Measurements from ENCODE around the gene UPK3B. TPM values are rescaled to one million over a fixed set of nuclear protein-coding genes. Genes with fewer than 3 reads are reported as not detected.
"Not testable (repeated sequence)": the region's sequence is repeated elsewhere in the genome, so short reads cannot be mapped to it uniquely, and the experiment has no call there.

UPK3B gene
- total RNA-seq, 1 donor from 2014 or later, result not detected

DNA sequence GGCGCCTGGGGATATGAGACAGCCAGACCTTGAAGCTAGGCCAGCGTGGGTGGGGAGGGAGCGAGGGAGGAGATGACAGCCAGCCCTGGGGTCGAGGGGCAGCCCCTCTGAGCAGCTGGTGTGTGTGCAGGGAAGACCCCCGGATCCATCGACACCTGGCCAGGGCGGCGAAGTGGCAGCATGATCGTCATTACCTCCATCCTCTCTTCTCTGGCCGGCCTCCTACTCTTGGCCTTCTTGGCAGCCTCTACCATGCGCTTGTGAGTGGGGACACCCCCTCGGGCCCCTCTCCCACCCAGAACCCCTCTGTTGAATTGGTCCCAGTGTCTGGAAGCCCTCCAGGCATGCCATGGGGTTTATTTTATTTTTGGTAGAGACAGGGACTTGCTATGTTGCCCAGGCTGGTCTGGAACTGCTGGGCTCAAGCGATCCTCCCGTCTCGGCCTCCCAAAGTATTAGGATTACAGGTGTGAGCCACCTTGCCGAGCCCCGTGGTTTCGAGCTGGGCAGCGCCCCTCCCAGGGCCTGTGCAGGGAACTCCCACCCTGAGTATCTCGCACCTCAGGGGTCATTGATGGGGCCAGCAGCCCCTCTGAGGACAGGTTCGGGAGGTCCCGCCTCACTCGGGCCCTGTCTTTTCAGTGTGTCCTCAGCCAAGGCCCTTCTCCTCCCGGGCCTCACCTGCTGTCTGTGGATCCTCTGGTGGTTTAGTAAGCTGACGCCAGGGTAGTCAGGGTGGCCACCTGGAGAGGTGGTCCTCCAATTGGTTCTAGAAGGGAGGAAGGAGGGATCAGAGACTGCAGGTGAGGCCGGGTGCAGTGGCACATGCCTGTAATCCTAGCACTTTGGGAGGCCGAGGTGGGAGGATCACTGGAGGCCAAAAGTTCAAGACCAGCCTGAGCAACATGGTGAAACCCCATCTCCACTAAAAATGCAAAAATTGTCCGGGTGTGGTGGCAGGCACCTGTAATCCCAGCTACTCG, 3.8 kb downstream of the UPK3B start:
- no peak for DNase-seq

DNA sequence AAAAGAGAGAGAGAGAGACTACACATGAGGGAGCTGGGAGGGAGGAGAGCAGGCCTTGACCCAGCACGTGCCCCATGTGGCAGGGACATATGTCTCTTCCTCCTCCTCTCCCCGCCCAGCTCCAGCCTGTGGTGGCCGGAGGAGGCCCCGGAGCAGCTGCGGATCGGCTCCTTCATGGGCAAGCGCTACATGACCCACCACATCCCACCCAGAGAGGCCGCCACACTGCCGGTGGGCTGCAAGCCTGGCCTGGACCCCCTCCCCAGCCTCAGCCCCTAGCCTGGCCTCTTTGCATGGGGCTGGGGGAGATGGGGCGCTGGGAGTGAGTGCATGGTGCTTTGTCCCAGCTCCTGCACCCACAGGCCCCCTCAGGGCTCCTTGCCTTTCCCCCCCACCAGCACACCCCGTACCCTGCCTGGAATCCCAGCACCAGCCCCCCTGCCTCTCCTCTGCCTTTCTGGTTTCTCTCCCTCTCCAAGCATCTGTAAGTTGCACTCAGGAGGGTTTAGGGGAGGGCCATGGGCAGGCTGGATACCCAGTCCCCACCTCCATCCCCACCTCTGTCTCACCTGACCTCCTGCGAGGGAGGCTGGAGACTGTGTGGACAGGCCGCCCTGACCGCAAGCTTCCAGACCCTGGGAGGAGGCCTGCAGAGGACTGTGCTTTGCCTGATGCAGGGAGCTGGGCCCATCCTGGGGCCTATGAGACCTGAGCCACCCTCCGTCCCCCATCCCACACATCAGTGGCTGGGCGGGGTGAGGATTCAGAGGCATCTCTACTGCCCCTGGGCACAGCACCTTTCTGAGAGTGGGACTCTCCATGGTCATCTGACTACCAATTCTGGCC, 4.8 kb downstream of the UPK3B start:
- DNase-seq, result no peak

DNA sequence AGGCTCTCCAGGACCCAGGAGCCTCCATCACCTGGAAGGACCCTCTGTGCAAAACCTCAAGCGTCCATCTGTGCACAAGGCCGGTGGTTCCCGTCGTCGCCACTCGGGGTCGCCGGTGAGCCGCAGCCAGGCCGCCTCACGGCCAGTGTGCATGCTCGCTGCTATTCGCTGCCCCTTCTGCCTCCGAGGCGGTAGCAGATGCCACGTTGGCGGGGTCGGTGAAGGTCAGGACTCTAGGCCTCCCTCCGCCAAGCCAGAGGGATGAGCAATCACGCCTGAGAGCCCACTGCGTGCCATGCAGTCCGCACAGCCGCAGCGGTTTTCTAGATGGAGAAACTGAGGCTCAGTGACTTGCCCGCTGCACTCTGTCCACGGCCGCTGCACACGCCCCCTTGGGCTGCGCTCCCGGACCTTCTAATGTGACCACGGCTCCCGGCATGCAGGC, 5.7 kb downstream of the UPK3B start:
- no peak for DNase-seq

DNA sequence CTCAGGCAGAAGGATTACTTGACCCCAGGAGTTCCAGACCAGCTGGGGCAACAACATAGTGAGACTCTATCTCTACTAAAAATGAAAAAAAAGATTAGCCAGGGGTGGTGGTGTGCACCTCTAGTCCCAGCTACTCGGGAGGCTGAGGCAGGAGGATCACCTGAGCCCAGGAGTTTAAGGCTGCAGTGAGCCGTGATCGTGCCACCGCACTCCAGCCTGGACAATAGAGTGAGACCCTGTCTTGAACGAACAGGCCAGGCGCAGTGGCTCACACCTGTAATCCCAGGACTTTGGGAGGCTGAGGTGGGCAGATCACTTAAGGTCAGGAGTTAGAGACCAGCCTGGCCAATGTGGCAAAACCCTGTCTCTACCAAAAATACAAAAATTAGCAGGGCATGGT, 6.6 kb downstream of the UPK3B start:
- DNase-seq, result not testable (repeated sequence)

DNA sequence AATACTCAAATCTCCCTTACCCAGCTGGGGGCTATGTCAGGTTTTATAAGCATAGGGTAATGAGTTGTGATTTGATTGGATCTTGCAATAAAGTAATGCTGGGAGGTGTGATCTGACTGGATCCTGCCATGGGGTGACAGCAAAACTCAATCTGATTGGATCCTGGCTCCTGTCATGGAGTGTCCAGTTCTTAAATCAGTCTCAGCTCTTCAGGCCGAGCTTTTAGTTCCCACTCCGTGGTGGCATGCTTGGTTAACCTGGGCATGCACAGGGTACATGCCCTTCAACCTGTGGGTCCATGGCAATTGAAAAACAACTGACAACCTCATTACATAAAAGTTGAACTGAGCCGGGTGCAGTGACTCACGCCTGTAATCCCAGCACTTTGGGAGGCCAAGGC, 15.8 kb downstream of the UPK3B start:
- not testable (repeated sequence) for DNase-seq

DNA sequence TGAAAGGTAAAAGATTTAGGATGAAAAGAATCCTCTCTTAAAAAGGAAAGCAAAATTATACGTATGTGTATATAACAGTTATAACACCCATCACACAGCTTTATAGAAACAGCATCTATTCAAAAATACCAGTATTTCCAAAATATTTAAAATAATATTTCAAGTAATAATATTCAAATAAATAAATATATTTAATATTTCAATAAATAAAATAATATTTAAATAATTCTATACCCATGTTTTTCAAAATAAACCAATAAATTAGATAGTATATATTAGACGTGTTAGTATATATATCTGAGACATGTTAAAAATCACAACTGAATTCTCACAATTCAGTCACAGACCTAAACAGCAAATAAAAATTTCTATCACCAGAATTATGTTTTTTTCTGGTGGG, 21.3 kb downstream of the UPK3B start:
- not testable (repeated sequence) for DNase-seq

DNA sequence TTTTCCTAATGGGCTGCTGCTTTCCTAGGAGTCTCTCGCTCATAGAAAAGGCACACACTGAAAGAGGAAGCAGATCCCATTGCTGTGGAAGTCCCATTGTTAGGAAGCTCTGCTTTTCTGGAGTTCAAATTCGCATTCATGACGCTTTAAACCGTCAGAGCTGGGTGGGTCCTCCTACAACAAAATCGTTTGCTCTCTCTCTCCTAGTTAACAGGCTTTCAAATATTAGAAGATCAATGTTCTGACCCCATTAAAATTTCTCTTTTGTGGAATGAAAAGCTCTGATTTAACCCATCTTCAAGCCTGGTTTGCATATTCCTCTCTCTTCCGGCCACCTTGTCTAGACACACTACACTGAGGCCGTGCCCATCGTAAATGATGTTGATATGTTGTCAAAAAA, 32.8 kb downstream of the UPK3B start, which contains the start of gene SPDYE16:
Gene SPDYE16 (minus strand): TSS at position 101 of the 400 bp plus-strand sequence. CDS start 1,838 bp downstream, outside the sequence.
- DNase-seq, result not testable (repeated sequence)

DNA sequence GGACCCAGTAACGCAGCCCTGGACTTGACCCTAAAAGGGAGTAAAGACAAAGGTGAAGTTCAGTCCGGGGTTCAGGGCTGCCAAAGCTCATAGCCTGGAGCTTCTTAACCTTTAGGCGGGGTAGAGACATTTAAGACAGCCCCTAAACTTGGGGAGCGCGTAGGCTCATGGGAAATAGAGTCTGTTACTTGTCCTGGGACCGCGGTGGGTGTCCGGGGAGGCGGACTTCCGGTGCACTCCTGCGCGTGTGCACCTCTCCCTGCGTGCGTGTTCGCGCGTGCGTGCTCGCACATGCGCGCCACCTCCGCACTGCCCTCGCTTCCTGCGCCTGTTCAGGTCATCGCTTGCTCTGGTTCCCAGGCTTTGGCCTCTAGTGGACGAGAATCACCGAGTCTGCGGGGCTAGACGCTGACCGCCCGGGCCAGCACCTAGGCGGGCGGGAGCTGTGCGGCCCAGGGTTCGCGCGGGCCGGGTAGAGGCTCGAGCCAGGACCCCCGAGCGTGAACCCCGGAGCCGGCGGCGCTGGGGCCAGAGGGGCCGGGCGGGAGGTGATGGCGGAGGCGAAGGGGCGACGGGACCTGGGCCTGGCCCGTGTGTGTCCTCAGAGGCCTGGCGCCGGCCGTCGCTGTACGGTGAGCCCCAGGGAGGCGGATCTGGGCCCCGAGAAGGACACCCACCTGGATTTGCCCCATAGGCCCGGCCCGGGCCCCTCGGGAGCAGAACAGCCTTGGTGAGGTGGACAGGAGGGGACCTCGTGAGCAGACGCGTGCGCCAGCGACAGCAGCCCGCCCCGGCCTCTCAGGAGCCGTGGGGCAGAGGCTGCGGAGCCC, 38.9 kb downstream of the UPK3B start:
- peak; percentile 79 for DNase-seq

DNA sequence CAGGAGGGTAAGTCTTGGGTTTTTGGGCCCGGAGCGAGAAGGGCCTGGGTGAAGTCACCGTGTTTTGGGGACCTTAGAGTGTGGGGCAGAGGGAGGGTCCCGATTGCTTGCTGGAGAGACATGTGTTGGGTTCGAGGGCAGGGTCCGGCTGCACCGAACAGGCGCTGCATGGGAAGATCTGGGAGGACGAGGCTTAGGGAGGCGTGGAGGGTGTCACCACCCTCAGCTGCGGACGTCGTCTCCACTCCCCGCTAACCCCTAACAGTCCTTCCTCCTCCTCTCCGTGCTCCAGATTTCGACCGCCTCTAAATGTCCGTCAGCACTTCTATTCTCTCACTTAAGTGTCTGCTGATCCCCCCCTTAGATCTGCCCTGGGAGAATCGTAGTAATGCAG, 39.5 kb downstream of the UPK3B start:
- peak; percentile 3 for DNase-seq

DNA sequence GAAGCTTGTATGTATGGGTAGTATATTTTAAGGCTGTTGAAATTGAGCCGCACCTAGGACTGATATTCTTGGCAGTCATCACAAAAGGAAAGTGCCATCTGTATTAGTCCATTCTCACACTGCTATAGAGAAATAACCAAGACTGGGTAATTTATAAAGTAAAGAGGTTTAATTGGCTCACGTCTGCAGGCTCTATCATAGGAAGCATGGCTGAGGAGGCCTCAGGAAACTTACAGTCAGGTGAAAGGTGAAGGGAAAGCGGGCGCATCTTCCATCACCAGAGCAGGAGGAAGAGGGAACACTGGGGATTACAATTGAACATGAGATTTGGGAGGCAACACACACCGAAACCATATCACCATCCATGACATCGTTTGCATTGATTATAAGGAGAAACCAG, 41.6 kb downstream of the UPK3B start:
- DNase-seq, result not testable (repeated sequence)

DNA sequence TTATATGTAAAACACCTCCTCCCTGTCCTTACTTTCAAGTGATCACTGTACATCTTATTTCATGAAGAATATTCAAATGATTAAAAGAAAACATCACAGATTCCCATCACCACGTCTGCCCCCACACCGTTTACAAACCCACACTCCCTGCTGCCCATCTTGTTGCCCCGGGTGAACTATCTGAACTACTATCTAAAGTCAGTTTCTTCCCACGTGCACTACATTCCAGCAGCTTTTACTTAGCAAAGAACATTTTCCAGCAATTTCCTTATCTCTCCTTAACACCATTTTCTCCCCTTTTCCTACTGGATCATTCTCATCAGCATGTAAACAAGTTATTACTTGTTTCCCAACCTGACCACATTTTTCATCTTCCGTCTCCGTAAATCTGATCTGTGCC, 49.3 kb downstream of the UPK3B start:
- not testable (repeated sequence) for DNase-seq

DNA sequence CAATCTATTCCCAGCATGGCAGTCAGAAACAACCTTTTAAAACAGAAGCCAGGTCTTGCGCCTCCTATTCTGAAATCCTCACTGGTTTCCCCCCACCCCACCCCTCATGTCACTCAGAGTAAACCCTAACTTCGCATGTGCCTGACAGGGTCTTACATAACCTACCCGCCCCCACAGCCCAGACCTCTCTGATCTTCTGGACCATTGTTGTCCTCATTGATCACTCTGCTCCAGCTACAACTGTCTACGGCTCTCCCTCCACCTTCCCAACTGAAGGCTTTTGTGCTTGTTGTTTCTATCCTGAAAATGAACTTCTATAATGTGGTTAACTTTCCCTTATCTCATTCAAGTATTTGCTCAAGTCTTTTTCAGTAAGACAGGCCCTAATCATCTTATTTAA, 49.8 kb downstream of the UPK3B start:
- DNase-seq, result not testable (repeated sequence)

DNA sequence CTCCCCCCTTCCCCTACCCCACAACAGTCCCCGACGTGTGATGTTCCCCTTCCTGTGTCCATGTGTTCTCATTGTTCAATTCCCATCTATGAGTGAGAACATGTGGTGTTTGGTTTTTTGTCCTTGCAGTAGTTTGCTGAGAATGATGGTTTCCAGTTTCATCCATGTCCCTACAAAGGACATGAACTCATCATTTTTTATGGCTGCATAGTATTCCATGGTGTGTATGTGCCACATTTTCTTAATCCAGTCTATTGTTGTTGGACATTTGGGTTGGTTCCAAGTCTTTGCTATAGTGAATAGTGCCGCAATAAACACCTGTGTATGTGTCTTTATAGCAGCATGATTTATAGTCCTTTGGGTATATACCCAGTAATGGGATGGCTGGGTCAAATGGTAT, 51.0 kb downstream of the UPK3B start:
- not testable (repeated sequence) for DNase-seq

DNA sequence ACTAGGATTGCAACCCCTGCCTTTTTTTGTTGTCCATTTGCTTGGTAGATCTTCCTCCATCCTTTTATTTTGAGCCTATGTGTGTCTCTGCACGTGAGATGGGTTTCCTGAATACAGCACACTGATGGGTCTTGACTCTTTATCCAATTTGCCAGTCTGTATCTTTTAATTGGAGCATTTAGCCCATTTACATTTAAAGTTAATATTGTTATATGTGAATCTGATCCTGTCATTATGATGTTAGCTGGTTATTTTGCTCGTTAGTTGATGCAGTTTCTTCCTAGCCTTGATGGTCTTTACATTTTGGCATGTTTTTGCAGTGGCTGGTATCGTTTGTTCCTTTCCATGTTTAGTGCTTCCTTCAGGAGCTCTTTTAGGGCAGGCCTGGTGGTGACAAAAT, 54.6 kb downstream of the UPK3B start:
- DNase-seq, result not testable (repeated sequence)

Small RNAs within 50 kb of the gene (small RNA-seq; reads per million reads assigned to genes)
- not detected for gene RF00019

Other genes starting within 250 kb of the UPK3B start
- gene HSPB1, start 207.9 kb upstream of the UPK3B start, total RNA-seq, result 2.7 TPM
- gene YWHAG, start 151.6 kb upstream of the UPK3B start, total RNA-seq, result 387 TPM
- 0.94 TPM for gene SSC4D, start 100.9 kb upstream of the UPK3B start, total RNA-seq
- 1.4 TPM for gene ZP3, start 85.6 kb upstream of the UPK3B start, total RNA-seq
- 5.9 TPM for gene DTX2, start 48.8 kb upstream of the UPK3B start, total RNA-seq
- gene SPDYE16, start 32.7 kb downstream of the UPK3B start, total RNA-seq, result not detected
- 3.3 TPM for gene POMZP3, start 116.7 kb downstream of the UPK3B start, total RNA-seq

Measured in occipital lobe (tissue), 3 donors.